OCI-LY3 (cell line): ENCODE data around the gene USP31.

ENCODE experiments used
- H2AFZ ChIP-seq: fragments of 200-600, 300-600 bp; shearing (Covaris generic); 2 replicates; pipeline ENCODE4 v1.6.0; 2014; ENCODE audit warnings: antibody characterized with exemption, low read depth, low read length
- H3K27ac ChIP-seq: fragments of 200-600, 300-600 bp; sonication (generic); 2 replicates; pipeline ENCODE4 v1.5.1; 2014; ENCODE audit warnings: mild to moderate bottlenecking, low read length, moderate library complexity, mixed read lengths
- H3K27me3 ChIP-seq: fragments of 200-600, 300-600 bp; sonication (generic); 2 replicates; pipeline ENCODE4 v1.6.1; 2014; ENCODE audit warnings: low read depth, low read length, mixed read lengths
- H3K36me3 ChIP-seq: fragments of 200-600, 300-600 bp; sonication (generic); replicated peaks from 2 replicates; pipeline ENCODE3; 2014; ENCODE audit warnings: low read depth, low read length, mixed read lengths
- H3K4me1 ChIP-seq: fragments of 300-600, 200-600 bp; sonication (generic); 2 replicates; pipeline ENCODE4 v1.6.1; 2014; ENCODE audit warnings: low read length, mixed read lengths
- H3K4me2 ChIP-seq: fragments of 200-600, 300-600 bp; sonication (generic); 2 replicates; pipeline ENCODE4 v1.6.1; 2014; ENCODE audit warnings: low read length, mixed read lengths
- H3K4me3 ChIP-seq: fragments of 300-600, 200-600 bp; sonication (generic); 2 replicates; pipeline ENCODE4 v1.5.1; 2014; ENCODE audit warnings: antibody characterized with exemption, mild to moderate bottlenecking, low read length, moderate library complexity
- H3K79me2 ChIP-seq: fragments of 300-600, 200-600 bp; shearing (Covaris generic); 2 replicates; pipeline ENCODE4 v1.6.1; 2014; ENCODE audit warnings: mild to moderate bottlenecking, low read length, mixed read lengths
- H3K9ac ChIP-seq: fragments of 300-600, 200-600 bp; shearing (Covaris generic); 2 replicates; pipeline ENCODE4 v1.6.0; 2014; ENCODE audit warnings: mild to moderate bottlenecking, low read length, moderate library complexity
- H3K9me3 ChIP-seq: fragments of 200-600, 300-600 bp; shearing (Covaris generic); 2 replicates; pipeline ENCODE4 v1.6.1; 2014; ENCODE audit warnings: low read length, mixed read lengths; ENCODE audit not compliant: insufficient read depth
- H4K20me1 ChIP-seq: fragments of 200-600, 300-600 bp; sonication (generic); 2 replicates; pipeline ENCODE4 v1.6.1; 2016; ENCODE audit warnings: low read length, mixed read lengths; ENCODE audit not compliant: insufficient read depth
- CTCF ChIP-seq: fragments of 200-600, 300-600 bp; sonication (generic); IDR thresholded peaks from 2 replicates; pipeline ENCODE4 v1.5.1; 2014; ENCODE audit warnings: antibody characterized with exemption, low read length, low read depth
- EZH2phosphoT487 ChIP-seq: fragments of 200-600 bp; shearing (Covaris generic); IDR thresholded peaks from 2 replicates; pipeline ENCODE4 v1.6.1; 2018; ENCODE audit warnings: antibody characterized with exemption, mixed run types, low read depth

Gene USP31

GRCh38 chr16:23064639-23065038 is 84.6 kb downstream of the USP31 start:
- no peaks in the 10 kb centered on the region for H3K27me3 ChIP-seq
- H3K36me3 ChIP-seq, result no peaks in the 10 kb centered on the region
- H3K79me2 ChIP-seq, result no peaks in the 10 kb centered on the region
- no peaks in the 10 kb centered on the region for H3K9me3 ChIP-seq
- H2AFZ ChIP-seq, result no peak overlapping the region
- no peak overlapping the region for H3K9ac ChIP-seq
- H3K4me3 ChIP-seq, result no peak overlapping the region
- H3K4me1 ChIP-seq, result peaks cover 8% of the 10 kb centered on the region
- no peak overlapping the region for H3K4me2 ChIP-seq
- no peaks in the 10 kb centered on the region for H4K20me1 ChIP-seq
- no peak overlapping the region for H3K27ac ChIP-seq
- TF ChIP-seq EZH2phosphoT487 (no peak), CTCF (no peak)

GRCh38 chr16:23062524-23062923 is 86.7 kb downstream of the USP31 start:
- no peaks in the 10 kb centered on the region for H3K79me2 ChIP-seq
- H3K27me3 ChIP-seq, result no peaks in the 10 kb centered on the region
- no peak overlapping the region for H3K27ac ChIP-seq
- H3K4me2 ChIP-seq, result no peak overlapping the region
- H3K4me3 ChIP-seq, result no peak overlapping the region
- no peak overlapping the region for H2AFZ ChIP-seq
- no peaks in the 10 kb centered on the region for H4K20me1 ChIP-seq
- H3K4me1 ChIP-seq, result peaks cover 8% of the 10 kb centered on the region
- TF ChIP-seq CTCF, result no peak
- TF ChIP-seq EZH2phosphoT487, result no peak
- H3K9ac ChIP-seq, result no peak overlapping the region
- H3K9me3 ChIP-seq, result no peaks in the 10 kb centered on the region
- no peaks in the 10 kb centered on the region for H3K36me3 ChIP-seq

GRCh38 chr16:23061669-23062068 is 87.6 kb downstream of the USP31 start:
- Histone ChIP-seq H3K36me3 (no peaks in the 10 kb centered on the region), H4K20me1 (no peaks in the 10 kb centered on the region), H2AFZ (no peak overlapping the region), H3K4me1 (peaks cover 8% of the 10 kb centered on the region), H3K4me2 (no peak overlapping the region), H3K9me3 (no peaks in the 10 kb centered on the region), H3K79me2 (no peaks in the 10 kb centered on the region), H3K4me3 (no peak overlapping the region), H3K9ac (no peak overlapping the region), H3K27ac (no peak overlapping the region), H3K27me3 (no peaks in the 10 kb centered on the region)
- TF ChIP-seq EZH2phosphoT487, result no peak
- no peak for TF ChIP-seq CTCF

GRCh38 chr16:23060458-23061320 is 88.6 kb downstream of the USP31 start:
- H3K4me3 ChIP-seq, result no peak overlapping the region
- H3K9me3 ChIP-seq, result no peaks in the 10 kb centered on the region
- peaks cover 8% of the 10 kb centered on the region for H3K4me1 ChIP-seq
- no peaks in the 10 kb centered on the region for H3K27me3 ChIP-seq
- no peaks in the 10 kb centered on the region for H4K20me1 ChIP-seq
- no peak overlapping the region for H3K9ac ChIP-seq
- no peaks in the 10 kb centered on the region for H3K36me3 ChIP-seq
- H2AFZ ChIP-seq, result no peak overlapping the region
- H3K27ac ChIP-seq, result no peak overlapping the region
- H3K79me2 ChIP-seq, result no peaks in the 10 kb centered on the region
- TF ChIP-seq EZH2phosphoT487 (no peak), CTCF (peak; percentile 86)
- H3K4me2 ChIP-seq, result no peak overlapping the region
